Stimulated activated CD4-positive, alpha-beta T cell treated with anti-CD3 and anti-CD28 coated beads, TNF-alpha, amount 100 ng/mL, for 24 hours (primary cell): ENCODE results near the gene GPR176.
"Not testable (repeated sequence)": the region's sequence is repeated elsewhere in the genome, so short reads cannot be mapped to it uniquely, and the experiment has no call there.

Experiments
- DNase-seq, 3 experiments: peaks; one replicate each; pipeline ENCODE4 v3.0.0-alpha.2; 2020; ENCODE audit warnings: low read depth in 3 of 3

Gene GPR176

DNA sequence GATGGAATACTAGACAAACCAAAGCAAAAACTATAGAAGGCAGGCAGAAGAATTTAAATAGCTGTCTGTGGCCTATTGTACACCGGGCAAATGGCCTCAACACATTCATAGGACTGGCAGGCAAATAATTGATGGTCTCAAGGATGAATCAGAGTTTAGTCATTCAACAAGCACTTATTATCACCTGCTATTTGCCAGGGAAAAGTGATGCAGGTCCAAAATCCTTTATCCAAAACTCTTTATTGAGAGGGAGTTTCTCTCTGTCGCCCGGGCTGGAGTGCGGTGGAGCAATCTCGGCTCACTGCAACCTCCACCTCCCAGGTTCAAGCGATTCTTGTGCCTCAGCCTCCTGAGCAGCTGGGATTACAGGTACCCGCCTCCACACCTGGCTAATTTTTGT lies 16.1 kb upstream of the GPR176 start:
- DNase-seq: no peak

DNA sequence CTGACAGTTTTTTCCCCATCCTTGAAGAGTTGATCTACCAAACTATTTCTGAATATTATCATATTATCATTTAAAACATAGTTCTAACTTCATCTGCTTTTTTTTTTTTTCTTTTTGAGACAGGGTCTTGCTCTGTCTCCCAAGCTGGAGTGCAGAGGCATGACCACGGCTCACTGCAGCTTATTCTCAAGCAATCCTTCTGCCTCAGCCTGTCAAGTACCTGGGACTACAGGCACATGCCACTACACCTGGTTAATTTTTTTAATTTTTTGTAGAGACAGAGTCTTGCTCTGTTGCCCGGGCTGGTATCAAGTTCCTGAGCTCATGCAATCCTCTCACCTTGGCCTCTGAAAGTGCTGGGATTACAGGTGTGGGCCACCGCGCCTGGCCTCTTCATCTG lies 15.2 kb upstream of the GPR176 start:
- DNase-seq: no peak

DNA sequence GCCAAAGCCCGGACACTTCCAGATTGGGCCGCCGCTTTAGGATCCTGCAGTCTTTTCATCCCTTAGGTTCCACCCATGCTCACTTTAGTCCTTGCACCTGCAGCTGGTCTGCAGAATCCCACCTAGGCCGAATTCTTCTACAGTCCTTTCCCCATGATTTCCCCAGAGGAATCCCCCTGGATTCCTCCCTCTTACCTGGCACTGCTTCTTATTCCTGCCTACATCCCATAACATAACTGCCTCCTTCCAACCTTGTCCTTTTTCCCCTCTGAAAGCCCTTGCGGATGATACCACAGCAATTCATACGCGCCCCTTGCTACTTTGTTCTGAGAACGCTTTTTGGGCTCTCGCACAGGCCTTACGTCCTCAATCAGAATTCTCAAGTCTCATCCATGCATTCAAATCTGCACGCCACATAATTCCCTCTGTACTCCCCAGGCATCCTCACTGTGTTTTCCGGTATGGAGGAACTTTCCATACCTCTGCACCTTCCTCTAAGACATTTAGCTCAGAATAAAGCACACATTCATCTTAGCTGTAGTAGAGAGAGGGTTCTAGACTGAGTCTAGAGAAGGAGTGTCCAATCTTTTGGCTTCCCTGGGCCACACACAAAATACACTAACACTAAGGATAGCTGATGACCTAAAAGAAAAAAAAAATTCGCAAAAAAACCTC lies 14.5 kb upstream of the GPR176 start:
- DNase-seq: no peak

DNA sequence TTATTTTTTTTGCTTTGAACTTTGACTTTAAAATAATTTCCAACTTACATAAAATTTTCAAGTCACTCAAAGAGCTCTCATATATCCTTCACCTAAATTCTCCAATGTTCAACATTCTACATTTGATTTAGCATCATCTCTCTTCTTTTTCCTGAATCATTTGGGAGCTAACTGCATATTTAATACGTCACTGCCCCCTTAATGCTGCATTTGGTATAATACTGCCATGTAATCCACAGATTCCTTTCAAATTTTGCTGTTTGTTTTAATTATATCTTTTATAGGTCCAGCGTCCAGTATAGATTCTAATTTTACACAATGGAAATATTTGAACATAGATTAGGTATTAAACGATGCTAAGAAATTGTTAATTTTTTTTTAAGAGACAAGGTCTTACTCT lies 11.5 kb upstream of the GPR176 start:
- no peak for DNase-seq

DNA sequence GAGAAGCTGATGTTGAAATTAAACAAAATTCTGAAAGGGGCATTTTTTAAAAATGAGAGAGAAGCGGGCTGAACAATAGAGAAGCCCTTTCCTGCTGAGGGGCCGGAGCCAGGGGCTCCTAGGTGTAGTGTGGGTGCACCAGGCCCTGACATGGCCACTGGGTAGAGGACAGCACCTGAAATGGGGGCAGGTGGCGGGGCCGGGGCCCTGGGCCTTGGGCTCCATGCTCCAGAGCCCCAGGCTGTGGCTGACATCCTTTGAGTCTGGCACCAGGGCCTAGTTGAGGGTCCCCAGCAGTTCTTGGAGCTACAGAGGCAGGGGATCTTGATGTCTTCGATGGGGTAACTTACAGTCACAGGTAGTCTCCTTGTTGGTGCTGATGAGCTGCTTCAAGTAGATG lies 6.5 kb upstream of the GPR176 start:
- no peak for DNase-seq

DNA sequence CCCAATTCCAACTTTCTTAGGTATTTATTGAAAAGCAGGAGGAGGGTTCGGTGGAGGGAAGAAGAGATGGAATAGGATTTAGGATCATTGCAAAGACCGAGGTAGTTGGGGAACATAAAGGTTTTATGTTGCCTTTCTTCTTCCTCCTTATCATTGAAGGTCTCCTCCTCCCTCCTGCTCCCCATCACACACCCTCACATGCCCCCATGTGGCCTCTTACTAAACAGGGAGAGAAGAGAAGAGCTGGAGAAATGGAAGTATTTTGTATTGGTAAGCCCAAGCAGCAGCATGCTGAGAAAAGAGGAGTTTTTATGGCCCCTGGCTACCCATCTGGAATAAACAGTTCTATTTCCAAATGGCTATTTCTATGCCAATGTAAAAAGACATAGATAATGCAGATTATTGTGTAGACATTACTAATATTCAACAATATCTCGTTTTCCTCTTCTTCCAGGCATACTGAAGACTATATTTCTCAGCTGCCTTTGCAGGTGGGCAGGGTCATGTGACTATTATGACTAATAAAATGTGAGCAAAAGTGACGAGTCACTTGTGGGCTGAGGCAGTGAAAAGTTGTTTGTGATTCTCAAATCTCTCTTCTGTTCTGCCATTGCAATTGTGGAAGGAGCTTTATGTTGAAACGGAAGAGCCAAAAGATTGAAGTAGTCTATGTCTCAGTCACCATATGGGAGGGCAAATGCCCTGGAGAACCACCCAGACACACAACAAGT lies 5.2 kb upstream of the GPR176 start:
- no peak for DNase-seq

DNA sequence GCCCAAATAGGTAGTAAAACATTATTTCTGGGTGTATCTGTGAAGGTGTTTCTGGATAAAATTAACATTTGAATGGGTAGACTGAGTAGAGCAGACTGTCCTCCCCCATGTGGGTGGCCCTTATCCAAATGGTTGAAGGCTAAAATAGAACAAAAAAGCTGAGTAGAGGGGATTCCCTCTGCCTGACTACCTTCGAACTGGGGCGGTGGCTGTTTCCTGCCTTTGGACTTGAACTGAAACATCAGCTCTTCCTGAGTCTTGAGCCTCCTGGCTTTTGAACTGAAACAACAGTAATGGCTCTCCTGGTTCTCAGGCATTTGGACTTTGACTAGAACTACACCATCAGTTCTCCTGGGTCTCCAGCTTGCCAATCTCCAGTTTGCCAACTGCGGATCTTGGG lies 4.4 kb upstream of the GPR176 start:
- no peak for DNase-seq

DNA sequence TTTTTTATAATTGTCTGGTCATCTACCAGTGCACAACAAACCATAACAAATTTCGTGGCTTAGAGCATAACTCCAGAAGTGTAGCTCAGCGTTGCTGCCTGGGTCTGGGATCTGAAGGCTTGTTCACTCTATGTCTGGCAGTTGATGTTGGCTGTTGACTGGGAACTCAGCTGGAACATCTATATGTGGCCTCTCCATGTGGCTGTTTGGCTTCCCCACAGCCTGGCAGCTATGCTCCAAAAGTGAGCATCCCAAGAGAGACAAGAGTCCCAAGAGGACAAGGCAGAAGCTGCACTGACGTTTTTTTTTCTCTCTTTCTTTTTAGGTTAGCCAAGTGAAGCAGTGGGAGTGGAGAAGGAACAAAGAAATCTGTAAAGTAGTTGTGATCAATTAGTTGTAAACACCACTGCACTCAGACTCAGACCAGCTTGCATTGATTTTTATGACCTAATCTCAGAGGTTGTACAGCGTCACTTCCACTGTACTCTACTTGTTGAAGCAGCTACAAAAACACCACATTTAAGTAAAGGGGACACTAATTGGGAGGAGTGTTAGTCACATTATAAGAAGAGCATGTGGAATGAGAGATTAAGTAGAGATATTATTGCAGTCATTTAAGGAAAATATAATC lies 2.5 kb upstream of the GPR176 start:
- no peak for DNase-seq

DNA sequence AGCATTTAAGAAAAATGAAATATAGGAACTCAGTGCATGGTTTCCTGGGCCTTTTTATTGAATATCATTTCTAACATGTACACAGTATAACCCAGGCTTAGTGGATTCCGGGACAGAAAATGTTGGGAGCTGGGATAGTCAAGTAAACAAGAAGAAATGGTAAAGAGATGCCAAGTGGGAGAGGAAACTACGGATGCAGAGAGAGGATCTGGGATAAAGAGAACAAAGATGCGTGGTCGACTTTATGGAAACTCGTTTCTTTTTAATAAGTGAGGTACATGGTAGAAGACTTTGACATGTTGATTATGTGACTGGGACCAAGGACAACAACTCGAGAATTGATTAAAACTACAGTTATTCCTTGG lies 1.2 kb upstream of the GPR176 start:
- no peak for DNase-seq

DNA sequence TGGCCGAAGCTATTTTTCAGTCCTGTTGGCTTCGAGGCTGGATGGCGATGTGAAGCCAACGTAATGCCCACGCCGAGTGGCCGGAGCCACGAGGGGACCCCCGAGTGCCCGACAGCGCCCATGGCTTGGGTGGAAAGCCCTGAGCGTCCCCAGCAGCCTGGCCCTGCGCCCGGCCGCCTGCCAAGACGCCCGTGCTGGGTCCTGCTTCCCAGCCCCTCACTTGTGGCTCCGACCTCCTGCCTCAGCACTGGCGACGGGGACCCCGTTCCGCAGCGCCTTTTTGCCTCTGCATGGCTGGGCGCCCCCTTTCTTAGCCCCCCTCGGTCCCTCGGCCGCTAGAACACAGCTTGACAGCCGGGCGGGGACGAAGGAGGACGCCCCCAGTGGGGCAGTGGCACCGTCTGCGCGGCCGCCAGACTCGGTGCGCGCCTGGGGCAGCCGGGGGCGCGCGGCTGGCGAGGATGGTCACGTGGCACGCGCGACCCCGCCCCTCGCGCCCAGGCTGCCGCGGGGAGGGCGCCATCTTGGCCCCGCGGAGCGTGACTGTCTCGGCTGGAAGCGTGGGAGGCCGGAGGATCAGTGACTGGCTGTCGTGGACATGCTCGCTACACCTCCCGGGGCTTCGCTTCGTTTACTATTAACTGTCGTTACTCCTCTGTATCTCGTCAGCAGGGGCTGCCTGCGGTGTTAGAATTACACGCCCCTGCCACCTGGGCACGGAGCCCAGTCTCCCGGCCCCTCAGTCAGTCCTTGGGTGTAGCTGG lies 626 bp upstream of the GPR176 start:
- peak; percentile 69 to 81 (median 79) for DNase-seq

DNA sequence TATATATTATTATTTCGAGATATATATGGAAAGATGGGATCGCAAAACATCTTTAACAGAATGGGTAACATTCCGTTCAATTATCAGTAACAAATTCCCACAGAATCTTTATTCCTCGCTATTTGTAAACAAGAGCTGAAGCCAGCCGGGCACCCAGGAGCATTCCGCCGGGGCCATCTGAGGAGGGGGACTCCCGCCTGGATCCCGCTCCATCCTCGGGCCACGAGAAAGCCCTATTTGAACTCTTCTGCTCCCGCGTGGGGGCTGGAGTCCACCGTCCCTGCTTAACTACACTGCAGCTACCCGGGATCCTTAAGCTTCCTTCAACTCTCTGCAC lies 687 bp downstream of the GPR176 start:
- no peak for DNase-seq

DNA sequence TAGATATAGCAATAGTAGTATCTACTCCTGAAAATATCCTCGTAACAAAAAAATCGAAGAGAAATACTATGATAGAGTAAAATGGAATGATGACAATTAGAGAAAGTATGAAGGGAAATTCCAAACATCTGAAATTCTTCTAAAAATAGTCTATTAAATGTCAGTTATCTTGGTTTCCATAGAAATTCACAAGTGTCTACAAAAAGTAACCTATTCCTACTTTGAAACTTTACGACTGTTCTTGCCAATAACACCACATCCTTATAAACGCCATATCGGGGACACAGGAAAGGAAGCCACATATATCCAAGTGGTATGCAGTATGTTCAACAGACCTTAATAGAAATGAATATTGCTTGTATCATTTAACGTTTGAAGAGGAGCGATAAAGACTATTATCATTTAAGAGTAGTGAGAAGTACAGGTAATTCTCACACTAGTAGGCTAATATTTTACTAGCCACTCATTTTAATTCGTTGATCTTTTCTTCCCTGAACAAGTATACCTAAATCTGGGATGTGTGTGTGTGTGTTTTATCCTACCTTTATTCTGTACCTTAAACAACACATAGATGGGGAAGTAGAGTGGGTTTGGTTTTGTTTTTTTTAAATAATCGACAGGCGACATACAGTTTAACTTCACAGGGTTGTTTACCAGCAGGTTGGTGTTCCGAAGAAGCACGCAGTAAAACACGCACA lies 1.2 kb downstream of the GPR176 start:
- no peak for DNase-seq

DNA sequence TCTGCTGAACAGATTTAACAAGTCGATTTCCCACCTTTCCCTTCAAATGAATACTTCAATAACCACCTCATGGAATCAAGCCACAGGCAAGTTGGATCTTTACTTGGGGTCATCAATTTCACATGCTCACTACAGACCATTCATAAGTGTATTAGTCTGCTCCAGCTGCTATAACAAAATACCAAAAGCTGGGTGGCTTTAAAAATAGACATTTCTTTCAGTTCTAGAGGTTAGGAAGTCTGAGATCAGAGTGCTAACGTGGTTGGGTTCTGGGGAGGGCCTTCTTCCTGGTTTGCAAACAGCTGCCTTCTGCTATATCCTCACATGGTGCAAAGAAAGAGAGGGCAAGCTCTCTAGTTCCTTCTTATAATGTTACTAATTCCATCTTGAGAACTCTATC lies 5.1 kb downstream of the GPR176 start:
- no peak for DNase-seq

DNA sequence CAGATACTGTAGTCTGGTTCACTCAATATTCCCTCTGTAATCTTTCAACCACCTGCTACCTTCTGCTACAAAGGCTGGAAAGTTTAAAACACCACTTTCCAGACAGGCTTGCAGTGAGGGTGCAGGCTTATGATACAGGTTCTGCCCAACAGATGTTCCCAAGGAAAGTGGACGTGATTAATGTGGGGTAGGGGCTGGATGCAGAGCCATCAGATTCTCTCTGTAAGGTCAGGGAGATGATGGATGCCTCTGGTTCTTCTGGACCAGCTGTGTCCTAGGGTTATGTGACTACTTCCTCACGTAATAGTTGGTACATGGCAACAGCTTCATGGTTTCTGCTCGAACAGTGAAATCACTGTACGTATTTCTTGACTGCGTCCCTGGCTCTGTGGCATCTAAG lies 11.1 kb downstream of the GPR176 start:
- DNase-seq: no peak

DNA sequence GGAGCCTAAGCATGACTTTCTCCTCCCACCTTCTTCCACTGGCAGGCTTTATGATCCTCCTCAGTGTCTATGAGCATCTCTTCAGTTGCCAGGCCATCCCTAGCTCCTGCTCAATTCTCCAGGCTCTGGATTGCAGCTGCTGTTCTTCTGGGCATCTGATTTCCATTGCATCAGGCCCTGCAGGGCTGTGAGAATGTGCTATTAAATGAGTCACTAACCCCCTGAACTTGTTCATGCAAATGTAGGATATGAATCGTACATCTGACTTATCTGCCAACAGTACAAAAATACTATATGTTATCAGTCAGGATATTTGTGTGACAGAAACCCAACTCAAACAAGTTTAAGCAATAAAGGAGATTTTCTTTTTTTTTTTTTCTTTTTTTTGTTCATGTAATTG lies 11.9 kb downstream of the GPR176 start:
- no peak for DNase-seq

DNA sequence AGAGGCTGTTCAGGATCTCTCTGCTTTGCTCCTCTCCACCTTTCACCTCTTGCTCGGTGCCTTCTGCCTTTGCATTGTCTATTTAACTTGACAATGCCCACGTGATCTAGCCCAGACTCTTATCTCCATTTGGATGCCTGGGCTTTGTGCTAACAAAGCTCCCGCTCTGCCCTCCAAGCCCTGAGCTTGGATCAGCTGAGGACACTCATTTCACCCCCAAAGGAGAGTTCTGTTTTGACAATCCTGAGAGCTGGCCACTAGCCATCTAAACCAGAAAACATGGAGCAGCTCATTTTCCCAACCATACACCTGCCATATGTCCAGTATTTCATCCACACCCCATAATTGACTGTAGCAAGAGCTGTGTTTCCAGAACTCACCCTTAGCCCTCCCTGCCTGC lies 12.8 kb downstream of the GPR176 start:
- no peak for DNase-seq

DNA sequence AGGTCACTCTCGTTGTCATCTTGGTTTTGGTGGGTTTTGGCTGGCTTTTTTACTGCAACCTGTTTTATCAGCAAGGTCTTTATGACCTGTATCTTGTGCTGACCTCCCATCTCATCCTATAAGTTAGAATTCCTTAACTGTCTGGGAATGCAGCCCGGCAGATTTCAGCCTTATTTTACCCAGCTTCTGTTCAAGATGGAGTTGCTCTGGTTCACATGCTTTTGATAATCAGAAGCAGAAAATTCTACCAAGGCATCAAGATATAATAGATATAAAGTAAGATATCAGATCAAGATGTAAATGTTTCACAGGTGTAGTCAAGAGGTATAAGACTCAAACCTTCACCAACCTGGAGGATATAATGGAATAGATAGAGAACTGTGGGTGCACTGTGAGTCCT lies 16.0 kb downstream of the GPR176 start:
- no peak for DNase-seq

DNA sequence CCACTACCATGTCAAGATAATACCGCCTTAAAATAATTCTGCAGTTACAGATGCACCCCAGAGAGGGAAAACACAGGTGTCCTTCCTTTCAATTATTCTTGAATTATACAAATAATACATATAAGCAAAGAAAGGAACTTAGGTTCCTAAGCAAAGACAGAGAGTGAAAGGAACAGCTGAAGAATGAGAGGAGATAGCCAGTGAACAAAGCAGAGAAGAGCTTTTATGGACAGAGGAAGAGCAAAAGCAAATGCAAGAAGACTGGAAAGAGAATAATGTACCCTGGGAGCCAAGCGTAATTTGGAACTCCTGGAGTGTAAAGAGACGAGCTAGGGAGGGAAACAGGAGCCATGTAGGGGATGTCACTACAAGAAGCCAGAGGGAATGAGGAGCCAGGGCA lies 21.7 kb downstream of the GPR176 start:
- no peak for DNase-seq

DNA sequence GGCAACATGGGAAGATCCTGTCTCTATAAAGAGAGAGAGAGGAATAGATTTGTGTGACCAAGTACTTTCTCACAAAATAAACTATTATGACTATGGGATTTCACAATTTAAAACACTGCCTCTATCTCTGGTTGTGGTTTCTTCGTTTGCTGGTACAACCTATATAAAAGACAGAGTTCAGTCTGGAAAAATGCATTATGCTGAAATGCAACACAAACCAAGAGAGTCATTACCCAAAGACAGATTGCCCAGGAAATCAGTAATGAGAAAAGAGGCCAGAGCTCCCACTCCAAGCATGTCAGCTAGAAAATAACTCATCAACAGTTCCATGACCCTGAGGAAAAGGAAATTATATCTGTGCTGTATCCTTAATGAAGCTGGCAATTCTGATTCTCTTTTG lies 23.2 kb downstream of the GPR176 start:
- DNase-seq: no peak

DNA sequence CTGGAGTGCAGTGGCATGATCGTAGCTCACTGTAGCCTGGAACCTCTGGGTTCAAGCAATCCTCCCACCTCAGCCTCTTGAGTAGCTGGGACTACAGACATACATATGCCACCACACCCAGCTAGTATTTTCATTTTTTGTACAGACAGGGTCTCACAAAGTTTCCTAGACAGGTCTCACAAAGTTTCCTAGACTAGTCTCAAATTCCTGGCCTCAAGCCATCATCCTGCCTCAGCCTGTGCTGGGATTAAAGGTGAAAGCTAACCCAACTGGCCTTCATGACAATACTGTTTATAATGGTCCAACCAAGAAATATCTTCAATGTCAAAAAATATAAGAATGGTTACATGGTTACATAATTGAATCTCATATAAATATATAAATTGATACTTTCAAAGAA lies 24.0 kb downstream of the GPR176 start:
- DNase-seq: no peak

DNA sequence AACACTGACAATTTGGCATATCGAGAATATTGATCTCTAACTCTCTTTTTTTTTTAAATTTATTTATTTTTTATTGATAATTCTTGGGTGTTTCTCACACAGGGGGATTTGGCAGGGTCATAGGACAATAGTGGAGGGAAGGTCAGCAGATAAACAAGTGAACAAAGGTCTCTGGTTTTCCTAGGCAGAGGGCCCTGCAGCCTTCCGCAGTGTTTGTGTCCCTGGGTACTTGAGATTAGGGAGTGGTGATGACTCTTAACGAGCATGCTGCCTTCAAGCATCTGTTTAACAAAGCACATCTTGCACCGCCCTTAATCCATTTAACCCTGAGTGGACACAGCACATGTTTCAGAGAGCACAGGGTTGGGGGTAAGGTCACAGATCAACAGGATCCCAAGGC lies 27.0 kb downstream of the GPR176 start:
- DNase-seq: not testable (repeated sequence)

DNA sequence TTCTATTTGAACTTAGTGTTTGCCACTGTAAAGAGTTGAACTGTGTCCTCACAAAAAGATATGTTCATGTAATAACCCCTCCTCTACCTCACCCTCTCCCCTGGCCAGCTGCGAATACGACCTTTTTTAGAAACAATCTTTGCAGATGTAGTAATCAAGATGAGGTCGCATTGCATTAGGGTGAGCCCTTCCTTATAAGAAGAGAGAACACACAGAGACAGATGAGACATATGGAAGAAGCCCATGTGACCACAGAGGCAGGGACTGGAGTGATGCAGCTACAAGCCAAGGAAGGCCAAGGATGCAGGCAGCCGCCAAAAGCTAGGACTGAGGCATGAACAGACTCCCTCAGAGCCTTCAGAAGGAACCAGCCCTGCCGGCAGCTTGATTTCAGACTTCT lies 27.6 kb downstream of the GPR176 start:
- DNase-seq: no peak
